GM19438 (cell line): ENCODE data around the gene RAPGEF5.

Experiments used
- ATAC-seq: cut with Tn5 transposase; IDR thresholded peaks from one replicate; pipeline ENCODE4 v1.9.1; 2021; ENCODE audit warnings: low read depth; ENCODE audit not compliant: unreplicated experiment

RAPGEF5 gene, protein sequence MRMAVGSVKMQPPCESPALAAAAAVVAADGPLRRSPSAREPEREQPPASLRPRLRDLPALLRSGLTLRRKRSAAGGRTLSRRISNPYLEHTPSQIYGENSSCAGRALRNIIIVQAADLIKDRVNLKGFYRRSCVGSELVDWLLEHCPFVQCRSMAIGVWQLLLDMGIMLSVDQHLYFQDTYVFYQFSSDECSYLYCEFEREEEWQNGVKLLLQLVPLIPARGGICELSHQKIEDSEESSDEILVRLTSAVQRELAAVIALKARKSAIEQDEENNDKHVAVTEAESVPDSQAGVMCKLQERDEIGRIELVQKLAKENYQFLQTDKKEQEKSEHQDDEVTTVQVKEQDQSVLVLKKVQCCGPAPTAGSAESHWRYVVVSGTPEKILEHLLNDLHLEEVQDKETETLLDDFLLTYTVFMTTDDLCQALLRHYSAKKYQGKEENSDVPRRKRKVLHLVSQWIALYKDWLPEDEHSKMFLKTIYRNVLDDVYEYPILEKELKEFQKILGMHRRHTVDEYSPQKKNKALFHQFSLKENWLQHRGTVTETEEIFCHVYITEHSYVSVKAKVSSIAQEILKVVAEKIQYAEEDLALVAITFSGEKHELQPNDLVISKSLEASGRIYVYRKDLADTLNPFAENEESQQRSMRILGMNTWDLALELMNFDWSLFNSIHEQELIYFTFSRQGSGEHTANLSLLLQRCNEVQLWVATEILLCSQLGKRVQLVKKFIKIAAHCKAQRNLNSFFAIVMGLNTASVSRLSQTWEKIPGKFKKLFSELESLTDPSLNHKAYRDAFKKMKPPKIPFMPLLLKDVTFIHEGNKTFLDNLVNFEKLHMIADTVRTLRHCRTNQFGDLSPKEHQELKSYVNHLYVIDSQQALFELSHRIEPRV

DNA sequence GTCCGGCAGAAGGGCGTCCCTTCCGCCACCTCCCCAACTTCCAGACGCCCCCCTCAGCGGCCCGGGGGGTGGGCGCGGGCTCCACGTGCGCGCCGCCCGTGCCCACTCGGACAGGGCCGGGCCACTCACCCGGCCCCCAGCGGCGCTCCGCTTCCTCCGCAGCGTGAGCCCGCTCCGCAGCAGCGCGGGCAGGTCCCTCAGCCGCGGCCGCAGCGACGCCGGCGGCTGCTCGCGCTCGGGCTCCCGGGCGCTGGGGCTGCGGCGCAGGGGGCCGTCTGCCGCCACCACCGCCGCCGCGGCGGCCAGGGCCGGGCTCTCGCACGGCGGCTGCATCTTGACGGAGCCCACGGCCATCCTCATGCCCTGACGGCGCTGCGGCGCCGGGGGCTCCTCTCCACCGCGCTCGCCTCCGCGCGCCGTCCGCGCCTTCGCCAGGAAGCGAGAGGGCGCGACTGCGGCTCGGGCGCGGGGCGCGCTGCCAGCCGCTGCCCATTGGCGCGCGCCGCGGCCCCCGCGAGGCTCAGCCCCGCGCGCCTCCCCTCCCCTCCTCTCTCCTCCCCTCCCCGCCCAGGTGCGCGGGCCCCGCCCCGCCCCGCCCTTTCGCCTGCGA is at the start of gene RAPGEF5:
Gene RAPGEF5 (minus strand): TSS at position 454 of the 610 bp plus-strand sequence. CDS start 94 bp downstream, at position 360.
- ATAC-seq, result peak; percentile 47

DNA sequence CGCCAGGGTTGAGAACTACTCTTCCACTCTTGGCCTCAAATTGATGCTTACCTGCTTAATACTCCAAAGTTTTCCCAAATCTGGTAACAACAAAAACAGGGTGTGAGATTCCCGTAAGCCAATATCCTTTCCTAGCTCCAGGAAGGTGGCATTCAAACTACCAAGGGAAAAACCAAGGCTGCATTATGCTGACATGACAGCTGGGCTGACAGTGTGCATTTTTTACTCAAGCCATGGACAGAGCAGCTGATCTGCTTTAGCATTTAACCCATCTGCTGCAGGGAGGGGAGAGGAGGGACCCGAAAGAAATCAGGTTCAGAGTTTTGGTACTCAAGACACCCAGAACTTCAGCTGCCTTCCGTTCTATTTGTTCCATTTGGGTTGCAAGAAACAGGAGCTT is 49.8 kb upstream of the RAPGEF5 start:
- ATAC-seq, result no peak

DNA sequence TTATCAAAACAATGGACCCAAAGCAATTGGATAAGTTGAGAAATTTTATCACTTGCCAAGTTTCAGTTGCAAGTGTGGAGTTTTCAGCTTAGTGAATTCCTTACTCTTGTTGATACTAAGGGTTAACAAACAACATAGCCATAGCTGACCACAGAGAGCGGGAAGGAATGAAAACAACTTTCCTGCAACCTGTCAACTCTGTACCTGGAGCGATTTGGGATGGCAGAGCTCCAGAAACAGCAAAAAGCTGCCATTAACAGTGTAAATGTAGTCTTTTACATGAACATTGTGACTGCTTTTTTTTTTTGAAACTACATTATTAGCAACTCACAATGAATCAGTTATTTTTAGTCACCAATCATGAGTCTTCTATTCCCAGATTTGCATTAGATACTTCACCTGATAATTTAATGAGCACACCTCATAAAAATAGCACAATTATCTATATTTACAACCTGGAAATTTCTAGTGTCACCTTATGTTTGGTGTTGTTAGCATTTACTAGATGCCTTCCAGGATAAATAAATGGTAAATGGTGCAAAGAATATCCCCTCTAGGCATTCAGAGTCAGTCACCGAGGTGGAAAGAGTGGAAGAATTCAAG is 47.6 kb upstream of the RAPGEF5 start:
- ATAC-seq, result no peak

DNA sequence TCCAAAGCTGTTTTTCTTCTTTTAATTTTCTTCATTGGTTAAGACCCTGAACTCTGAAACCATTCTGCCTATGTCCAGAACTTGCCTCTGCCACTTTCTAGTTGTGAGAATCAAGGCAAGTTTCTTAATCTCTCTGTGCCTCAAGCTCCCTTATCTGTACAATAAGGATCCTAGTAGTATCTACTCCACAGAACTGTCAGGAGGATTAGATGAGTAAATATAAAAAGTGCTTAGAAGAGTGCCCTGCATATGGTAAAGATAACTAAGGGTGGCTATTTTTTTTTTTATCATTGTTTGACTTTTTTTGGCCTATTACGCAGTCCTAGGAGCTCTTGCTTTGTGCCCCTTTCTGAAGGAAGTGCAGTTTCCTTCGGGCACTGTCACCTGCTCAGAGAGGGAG is 46.4 kb upstream of the RAPGEF5 start:
- ATAC-seq, result no peak

DNA sequence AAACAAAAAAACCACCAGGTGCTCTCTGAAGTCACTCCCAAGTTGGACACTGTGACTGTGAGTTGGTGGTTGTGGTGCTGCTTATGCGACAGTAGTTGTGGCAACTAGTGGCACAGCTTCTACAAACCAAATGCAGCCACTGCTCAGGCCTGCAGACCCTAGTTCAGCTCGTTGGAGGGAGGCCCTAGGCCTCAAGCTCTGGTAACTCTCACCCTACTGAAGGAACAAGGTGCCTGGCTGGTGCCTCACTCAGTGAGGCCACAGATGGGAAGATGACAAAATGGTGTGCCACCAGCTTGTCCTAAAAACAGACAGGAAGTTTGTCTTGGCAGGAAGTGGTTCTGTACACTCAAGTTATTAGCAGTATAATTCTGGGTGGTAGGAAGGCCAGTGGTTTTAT is 45.3 kb upstream of the RAPGEF5 start:
- peak; percentile 47 for ATAC-seq

DNA sequence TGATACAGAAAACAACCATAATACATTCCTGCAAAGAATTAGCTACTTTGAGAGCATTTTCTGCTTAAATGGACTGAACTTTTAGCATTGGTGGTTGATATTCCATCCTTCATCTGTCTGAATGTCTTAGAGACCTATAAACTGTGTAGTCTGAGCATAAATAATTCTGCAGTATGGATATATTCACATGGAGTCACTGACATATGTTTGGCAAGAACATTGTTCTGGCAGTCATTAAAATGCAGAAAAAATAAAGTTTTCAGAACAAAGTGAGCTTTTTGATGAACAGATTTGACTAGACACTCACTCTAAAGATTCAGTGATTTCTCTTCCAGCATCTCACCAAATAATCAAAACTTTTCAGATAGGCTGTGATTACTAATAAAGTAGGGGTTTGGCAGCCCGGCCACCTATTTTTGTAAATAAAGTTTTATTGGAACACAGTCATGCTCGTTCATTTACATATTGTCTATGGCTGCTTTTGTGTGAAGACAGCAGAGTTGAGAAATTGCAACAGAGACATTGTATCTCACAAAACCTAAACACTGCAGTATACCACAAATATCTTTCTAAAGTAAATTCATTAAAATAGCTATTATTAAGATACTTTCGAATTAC is 44.1 kb upstream of the RAPGEF5 start:
- no peak for ATAC-seq

DNA sequence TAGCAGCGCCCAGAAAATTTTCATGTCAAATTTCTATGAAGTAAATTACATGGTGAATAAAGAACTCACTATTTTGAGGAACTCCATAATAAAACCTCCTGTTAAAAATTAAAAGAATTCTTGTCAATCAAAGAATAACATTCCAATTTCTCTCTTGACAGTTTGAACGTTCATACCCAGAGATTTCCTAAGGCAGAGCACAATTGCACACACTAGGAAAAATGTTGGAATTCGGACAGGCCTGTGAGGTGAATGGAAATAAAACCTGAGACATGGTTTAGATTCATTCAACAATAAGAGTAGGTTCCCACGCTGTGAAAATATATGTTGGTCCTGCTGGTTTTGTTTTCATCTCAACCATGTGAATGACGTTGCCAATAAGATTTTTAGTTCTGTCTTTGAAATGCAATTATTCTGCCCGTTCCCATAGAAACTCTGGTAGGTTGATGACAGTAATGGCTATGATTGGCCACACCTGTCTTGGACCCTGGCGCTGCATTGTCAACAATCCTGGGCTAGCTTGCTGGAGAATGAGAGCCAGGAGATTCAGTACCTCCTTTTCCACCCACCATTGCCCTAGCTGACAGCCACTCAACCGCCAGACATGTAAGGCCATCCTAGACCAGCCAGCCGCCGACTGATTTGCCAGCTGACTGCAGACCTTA is 43.3 kb upstream of the RAPGEF5 start:
- ATAC-seq, result no peak

DNA sequence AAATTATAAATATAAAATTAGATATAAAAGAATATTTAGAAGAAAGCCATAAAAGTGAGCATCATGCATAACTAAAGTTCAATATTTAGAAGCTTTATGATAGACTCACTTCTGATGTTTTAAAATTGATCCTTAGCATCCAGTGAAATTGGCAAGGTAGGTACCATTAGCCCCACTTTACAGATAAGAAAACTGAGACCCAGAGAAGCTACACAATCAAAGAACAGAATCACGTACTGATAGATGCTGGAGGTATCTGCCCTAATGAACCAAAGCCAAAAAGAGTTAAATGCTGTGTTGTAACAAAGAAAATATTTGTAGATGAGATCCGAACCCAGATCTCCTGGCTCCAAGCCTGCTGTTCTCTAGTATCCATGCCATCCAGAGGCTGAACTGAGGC is 42.6 kb upstream of the RAPGEF5 start:
- ATAC-seq, result no peak

DNA sequence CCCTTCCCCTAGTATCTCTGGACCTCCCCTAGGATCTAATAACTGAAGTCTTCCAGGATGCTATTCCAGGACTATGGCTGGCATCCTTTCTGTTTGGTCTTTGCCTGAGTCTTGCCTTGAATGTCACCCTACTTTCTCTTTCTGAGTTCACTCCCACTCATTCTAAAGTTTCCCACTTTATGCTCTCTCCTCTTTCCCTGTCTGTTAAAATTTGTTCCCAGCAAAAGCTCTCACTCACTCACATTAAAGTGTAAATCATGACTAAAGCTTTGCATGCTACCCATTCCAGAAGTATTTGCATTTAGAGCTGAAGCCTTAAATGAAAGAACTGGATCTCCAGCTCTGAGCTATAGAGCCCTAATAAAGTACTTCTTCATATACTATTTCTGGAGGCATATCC is 42.1 kb upstream of the RAPGEF5 start:
- ATAC-seq, result no peak

DNA sequence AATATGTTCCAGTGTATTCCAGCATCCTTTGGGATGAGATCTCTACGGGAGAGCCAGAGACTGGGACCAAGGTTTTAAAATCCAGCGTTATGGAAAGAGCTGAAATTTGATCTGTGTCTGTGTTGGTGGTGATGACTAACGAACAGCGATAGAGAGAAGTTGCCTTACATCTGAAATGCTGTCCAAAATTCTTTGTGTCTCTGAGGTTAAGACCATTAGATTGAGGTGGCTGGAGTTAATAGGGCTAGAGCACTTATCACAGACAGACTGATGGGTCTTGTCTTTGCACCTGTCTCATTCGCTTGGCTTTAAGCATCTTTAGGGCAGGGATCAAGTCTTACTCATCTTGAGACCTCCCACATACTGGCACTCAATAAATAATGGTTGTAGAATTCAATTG is 41.0 kb upstream of the RAPGEF5 start:
- no peak for ATAC-seq

DNA sequence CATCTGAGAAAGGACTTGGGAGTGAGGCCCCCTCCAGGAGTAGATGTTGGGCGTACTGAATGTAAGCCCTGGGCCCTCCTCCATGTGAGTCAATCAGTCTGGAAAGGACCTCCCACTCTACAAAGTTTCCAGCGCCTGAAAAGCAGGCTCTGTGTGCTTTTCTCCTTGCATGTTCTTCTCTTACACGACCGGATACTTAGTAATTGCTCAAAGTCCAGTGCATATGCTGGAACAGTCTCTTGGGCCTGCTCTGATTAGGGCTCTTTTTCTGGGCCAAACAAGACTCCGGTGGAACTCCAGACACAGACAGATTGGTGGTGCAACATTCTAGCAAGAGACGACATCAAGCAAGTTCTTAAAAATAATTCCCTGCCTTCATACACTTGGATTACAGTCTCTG is 38.3 kb upstream of the RAPGEF5 start:
- no peak for ATAC-seq

DNA sequence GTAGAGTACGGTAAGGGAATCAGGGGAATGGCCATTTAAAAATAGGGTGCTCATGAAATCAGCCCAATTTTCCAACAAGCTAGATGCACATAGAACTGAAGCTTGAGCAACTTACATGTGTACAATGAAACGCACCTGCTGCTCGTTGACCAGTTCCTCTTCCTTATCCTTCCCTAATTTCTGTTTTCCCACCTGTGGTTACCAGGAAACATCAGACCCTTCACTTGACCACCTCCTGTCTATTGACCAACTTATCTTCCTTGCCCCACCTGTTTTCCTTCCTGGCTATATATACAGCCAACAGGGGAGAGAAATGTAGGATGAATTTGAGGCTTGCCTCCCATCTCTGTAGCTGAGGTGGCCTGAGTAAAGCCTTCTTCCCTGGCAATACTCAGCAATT is 37.8 kb upstream of the RAPGEF5 start:
- no peak for ATAC-seq

DNA sequence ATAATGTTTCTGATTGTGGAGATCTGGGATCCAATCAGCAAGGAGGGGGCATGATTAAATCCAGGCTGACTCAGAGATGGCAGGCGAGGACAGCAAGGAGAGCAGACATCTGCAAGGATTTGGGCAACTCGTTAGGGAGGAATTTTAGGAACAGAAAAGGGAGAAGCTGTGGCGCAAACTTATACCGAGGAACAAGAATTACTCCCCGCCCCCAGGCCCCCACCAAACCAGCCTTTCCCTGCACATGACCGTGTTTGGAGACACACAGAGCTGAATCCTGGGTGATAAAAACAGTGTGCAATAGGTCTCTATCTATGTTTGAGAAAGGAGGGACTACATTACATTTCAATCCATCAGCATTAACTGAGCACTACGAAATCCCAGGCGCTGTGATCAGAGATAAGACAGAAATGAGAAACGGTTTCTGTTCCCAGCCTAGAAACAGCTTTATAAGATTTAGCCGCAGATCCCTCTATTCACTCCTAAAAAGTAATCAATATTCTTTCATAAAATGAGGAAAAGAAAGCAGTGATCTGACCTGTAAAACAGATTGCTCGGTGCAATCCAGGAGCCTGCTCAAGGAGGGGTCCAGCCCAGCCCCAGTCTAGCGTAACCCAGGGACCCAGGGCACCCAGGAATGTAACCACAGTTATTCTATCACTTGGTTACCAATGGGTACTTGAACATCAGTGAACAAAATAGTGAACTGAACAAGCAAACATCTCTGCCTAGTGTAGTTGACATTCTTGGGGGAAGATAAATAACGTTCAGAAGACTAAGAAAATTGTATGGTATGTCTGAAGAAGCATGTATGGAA is 37.2 kb upstream of the RAPGEF5 start:
- no peak for ATAC-seq

DNA sequence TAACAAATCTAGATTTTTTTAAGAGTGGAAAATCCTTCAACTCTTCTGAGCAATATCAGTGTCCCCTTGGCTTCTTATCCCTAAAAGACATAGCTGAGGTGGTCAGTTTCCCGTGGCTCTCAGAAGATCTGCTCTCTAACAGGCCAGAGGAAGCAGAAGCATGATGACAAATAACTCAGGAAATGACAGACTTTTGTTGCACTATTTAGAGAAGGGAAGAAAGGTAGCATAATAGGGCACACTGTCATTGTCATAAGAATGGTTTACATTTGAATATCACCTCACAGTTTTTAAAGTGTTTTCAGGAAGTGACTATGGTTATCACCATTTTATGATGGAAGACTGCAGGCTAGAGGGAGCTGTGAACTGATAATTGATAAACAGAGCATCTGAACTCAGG is 33.6 kb upstream of the RAPGEF5 start:
- no peak for ATAC-seq

DNA sequence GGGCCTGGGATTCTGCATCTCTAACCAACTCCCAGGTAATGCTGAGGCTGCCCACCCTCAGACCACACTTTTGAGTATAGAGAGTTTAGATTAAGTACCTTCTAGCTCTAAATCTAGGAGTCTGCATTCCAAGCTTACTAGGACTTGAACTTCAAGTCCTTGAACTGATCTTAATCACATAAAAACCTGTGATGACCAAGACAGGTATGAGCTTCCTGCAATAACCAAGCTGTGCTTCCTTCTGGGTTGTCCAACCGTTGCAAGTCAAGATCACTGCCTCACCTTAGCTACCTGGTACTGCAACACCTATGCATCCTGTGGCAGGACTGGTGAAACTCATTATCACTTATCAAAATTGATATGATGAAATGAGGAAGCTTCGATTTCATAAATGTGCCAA is 32.9 kb upstream of the RAPGEF5 start:
- no peak for ATAC-seq

DNA sequence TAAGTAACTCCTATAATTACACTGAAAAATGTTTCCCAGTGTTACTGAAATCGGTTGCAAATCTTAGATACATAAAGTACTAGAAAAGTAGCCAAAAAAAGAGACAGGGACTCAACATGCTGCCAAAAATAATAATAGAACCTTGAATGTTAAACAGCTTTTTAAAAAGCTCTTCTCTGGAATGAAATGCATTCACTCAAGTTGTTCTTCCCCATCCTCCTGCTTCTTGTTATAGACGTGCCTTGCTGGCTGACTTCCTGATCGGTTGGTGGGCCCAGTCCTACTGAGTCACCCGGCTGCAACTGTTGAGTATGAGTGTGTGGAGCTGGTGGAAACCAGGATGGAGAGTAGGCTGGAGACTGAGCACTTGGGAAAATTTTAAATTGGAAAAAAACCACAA is 30.6 kb upstream of the RAPGEF5 start:
- no peak for ATAC-seq

DNA sequence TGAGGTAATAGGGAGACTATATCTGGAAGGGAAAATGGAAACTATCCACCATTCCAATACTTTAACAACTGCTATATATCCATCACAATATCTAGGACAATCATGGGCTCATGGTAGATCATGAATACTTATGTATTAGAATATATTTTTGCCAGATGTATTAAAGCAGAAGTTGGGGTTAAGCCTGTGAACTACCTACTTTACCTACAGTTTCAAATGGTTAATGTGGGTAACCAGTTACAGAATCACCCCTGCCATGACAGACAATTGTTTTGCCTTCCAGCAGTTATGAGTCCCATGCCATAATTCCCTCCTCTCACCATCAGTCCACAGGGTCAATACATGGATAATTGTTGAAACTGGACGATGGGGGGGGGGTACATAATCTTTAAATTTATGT is 29.9 kb upstream of the RAPGEF5 start:
- no peak for ATAC-seq

DNA sequence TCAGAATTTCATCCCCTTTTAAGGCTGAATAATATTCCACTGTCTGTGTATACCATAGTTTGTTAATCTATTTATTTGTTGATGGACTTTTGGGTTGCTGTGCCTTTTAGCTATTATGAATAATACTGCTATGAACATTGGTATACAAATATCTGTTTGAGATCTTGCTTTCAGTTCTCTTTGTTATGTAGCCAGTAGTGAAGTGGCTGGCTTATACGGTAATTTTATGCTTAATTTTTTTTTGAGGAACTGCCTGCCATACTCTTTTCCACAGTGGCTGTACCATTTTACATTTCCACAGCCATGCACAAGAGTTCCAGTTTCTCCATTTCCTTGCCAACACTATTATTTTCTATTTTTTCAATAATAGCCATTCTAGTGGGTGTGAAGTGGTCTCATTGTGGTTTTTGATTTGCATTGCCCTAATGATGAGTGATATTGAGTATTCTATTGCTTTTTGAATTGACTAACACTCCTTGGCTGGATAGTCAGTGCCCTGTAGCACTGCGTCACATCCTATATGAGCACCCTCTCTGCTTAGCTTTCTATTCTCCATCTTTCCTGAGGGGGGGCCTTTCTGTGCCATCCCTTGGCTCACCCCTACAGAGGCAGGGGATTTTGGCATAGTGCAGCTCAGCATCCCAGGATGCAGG is 29.4 kb upstream of the RAPGEF5 start:
- ATAC-seq, result no peak

DNA sequence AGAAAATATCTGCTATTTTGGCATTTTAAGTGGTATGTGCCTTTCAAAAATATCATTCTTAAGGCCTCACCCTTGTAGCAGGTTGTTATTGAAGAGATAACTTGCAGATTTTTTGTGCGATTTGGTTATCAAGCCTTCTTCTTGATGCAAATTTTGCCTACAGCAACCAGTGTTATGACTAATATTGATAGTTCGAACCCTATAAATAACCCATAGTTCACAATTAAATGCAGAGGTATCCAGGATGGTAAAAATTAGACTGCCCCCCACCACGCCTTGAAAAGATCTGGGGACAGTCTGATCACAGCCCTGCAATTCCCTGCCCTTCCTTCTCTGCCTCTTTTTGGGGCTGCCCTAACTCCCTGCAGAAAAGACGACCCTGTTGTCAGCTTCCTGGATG is 28.4 kb upstream of the RAPGEF5 start:
- ATAC-seq, result no peak
